Suprapubic skin (tissue), 4 donors: ENCODE results near the gene FBXO17.

Experiments
- CTCF ChIP-seq, 2 donors: fragments of 200-600 bp in 1 of 2; fragments of 450-650 bp in 1 of 2; sonication (generic) in 1 of 2; IDR thresholded peaks; one replicate each; pipeline ENCODE4 v1.5.1; 2016 to 2019; ENCODE audit warnings: antibody characterized with exemption in 2 of 2, mild to moderate bottlenecking in 1 of 2, moderate library complexity in 1 of 2
- POLR2A ChIP-seq, 2 donors: fragments of 450-650 bp; IDR thresholded peaks; one replicate each; pipeline ENCODE4 v1.6.1; 2017; ENCODE audit warnings: antibody characterized with exemption in 2 of 2, mild to moderate bottlenecking in 2 of 2, moderate library complexity in 2 of 2
- POLR2AphosphoS5 ChIP-seq, 3 donors: sonication (generic); formaldehyde crosslinking; IDR thresholded peaks; one replicate each; pipeline ENCODE4 v1.6.1; 2017; ENCODE audit warnings: antibody characterized with exemption in 3 of 3

- TF ChIP-seq CTCF (IDR thresholded peaks at IDR 0.05) (no peak), POLR2A (IDR thresholded peaks at IDR 0.05) (no peak), POLR2AphosphoS5 (IDR thresholded peaks at IDR 0.05) (no peak)
These were observed 82.7 kb downstream of the FBXO17 start for GRCh38 chr19:38892841-38893240.
